H9 (cell line): ENCODE measurements around the gene PCDHGA3. TPM values are rescaled to one million over a fixed set of nuclear protein-coding genes. Genes with fewer than 3 reads are reported as not detected.

Experiments used
- DNase-seq: peaks from one replicate; pipeline ENCODE4 v3.0.0-alpha.2; 2017
- H2AFZ ChIP-seq: one replicate; pipeline ENCODE4 v1.6.1; 2013; ENCODE audit warnings: mild to moderate bottlenecking, low read length, control low read depth, moderate library complexity
- H2AK5ac ChIP-seq: 2 replicates; pipeline ENCODE4 v1.6.1; 2013; ENCODE audit warnings: low read length, control low read depth, mixed read lengths; ENCODE audit not compliant: insufficient read length
- H2BK120ac ChIP-seq: one replicate; pipeline ENCODE4 v1.6.1; 2013; ENCODE audit warnings: low read depth, mild to moderate bottlenecking, low read length, control low read depth, inconsistent platforms; ENCODE audit not compliant: poor library complexity, severe bottlenecking
- H2BK12ac ChIP-seq: 2 replicates; pipeline ENCODE4 v1.6.1; 2013; ENCODE audit warnings: low read length, control low read depth, mixed read lengths, low read depth; ENCODE audit not compliant: insufficient read length
- H2BK15ac ChIP-seq: 2 replicates; pipeline ENCODE4 v1.6.1; 2013; ENCODE audit warnings: low read depth, low read length, control low read depth
- H2BK20ac ChIP-seq: one replicate; pipeline ENCODE4 v1.6.1; 2013; ENCODE audit warnings: low read depth, mild to moderate bottlenecking, low read length, control low read depth, inconsistent platforms; ENCODE audit not compliant: poor library complexity, severe bottlenecking
- H2BK5ac ChIP-seq: 2 replicates; pipeline ENCODE4 v1.6.1; 2013; ENCODE audit warnings: low read length, control low read depth, mixed read lengths; ENCODE audit not compliant: insufficient read length
- H3K14ac ChIP-seq: 2 replicates; pipeline ENCODE4 v1.6.1; 2013; ENCODE audit warnings: low read length, control low read depth; ENCODE audit not compliant: insufficient read depth
- H3K18ac ChIP-seq: 2 replicates; pipeline ENCODE4 v1.6.1; 2013; ENCODE audit warnings: low read depth, mild to moderate bottlenecking, mixed read lengths, low read length, control low read depth; ENCODE audit not compliant: insufficient read length
- H3K23ac ChIP-seq: 2 replicates; pipeline ENCODE4 v1.6.1; 2013; ENCODE audit warnings: low read length, control low read depth, mixed read lengths, low read depth; ENCODE audit not compliant: insufficient read length
- H3K23me2 ChIP-seq: 2 replicates; pipeline ENCODE4 v1.6.1; 2013; ENCODE audit warnings: low read depth, mild to moderate bottlenecking, mixed read lengths, low read length, control low read depth; ENCODE audit not compliant: insufficient read length, poor library complexity, severe bottlenecking
- H3K27ac ChIP-seq: 2 replicates; pipeline ENCODE4 v1.5.1; 2013; ENCODE audit warnings: low read length, control low read depth, mixed read lengths, low read depth; ENCODE audit not compliant: insufficient read length
- H3K27me3 ChIP-seq: 2 replicates; pipeline ENCODE4 v1.6.1; 2013; ENCODE audit warnings: low read length, control low read depth, inconsistent platforms; ENCODE audit not compliant: insufficient read depth
- H3K4ac ChIP-seq: 2 replicates; pipeline ENCODE4 v1.6.1; 2013; ENCODE audit warnings: low read depth, mild to moderate bottlenecking, control low read depth, inconsistent platforms, low read length, moderate library complexity
- H3K4me1 ChIP-seq: 2 replicates; pipeline ENCODE4 v1.6.1; 2013; ENCODE audit warnings: low read length, control low read depth, inconsistent platforms; ENCODE audit not compliant: insufficient read depth
- H3K4me2 ChIP-seq: 2 replicates; pipeline ENCODE4 v1.6.1; 2013; ENCODE audit warnings: low read length, control low read depth, mixed read lengths; ENCODE audit not compliant: insufficient read length, insufficient read depth
- H3K56ac ChIP-seq: 2 replicates; pipeline ENCODE4 v1.6.1; 2013; ENCODE audit warnings: low read depth, mild to moderate bottlenecking, mixed read lengths, low read length, control low read depth; ENCODE audit not compliant: insufficient read length
- H3K79me1 ChIP-seq: 2 replicates; pipeline ENCODE4 v1.6.1; 2013; ENCODE audit warnings: low read depth, mild to moderate bottlenecking, moderate library complexity, low read length, control low read depth, inconsistent platforms; ENCODE audit not compliant: insufficient read depth, poor library complexity, severe bottlenecking
- H3K79me2 ChIP-seq: 2 replicates; pipeline ENCODE4 v1.6.1; 2013; ENCODE audit warnings: low read length, control low read depth, inconsistent platforms; ENCODE audit not compliant: insufficient read depth
- H3K9ac ChIP-seq: 2 replicates; pipeline ENCODE4 v1.6.1; 2013; ENCODE audit warnings: low read length, control low read depth, mixed read lengths; ENCODE audit not compliant: insufficient read length; ENCODE audit errors: extremely low read depth
- H3K9me3 ChIP-seq: one replicate; pipeline ENCODE4 v1.6.1; 2013; ENCODE audit warnings: low read depth, low read length, inconsistent platforms; ENCODE audit not compliant: control insufficient read depth
- H3T11ph ChIP-seq: one replicate; pipeline ENCODE4 v1.6.1; 2013; ENCODE audit warnings: mild to moderate bottlenecking, low read length, control low read depth, inconsistent platforms
- H4K20me1 ChIP-seq: one replicate; pipeline ENCODE4 v1.6.1; 2013; ENCODE audit not compliant: control insufficient read depth, insufficient read length, insufficient read depth
- H4K5ac ChIP-seq: 2 replicates; pipeline ENCODE4 v1.6.1; 2013; ENCODE audit warnings: low read depth, mild to moderate bottlenecking, mixed read lengths, low read length, control low read depth; ENCODE audit not compliant: insufficient read length
- H4K8ac ChIP-seq: replicated peaks from 2 replicates; pipeline ENCODE4 v1.6.1; 2013; ENCODE audit warnings: low read length, control low read depth, mixed read lengths, low read depth; ENCODE audit not compliant: insufficient read length
- H4K91ac ChIP-seq: 2 replicates; pipeline ENCODE4 v1.6.1; 2013; ENCODE audit warnings: low read depth, mild to moderate bottlenecking, moderate library complexity, mixed read lengths, low read length, control low read depth; ENCODE audit not compliant: insufficient read length
- H3K27ac Mint-ChIP-seq, 3 experiments: 2 replicates in 2 of 3; 3 replicates in 1 of 3; pipeline ENCODE4 v1.8.0; 2020 to 2021; ENCODE audit warnings: mixed read lengths in 3 of 3, mild to moderate bottlenecking in 1 of 3, moderate library complexity in 1 of 3
- H3K27me3 Mint-ChIP-seq: 2 replicates; pipeline ENCODE4 v1.8.0; 2021; ENCODE audit warnings: low read depth, mild to moderate bottlenecking, moderate library complexity, mixed read lengths
- H3K36me3 Mint-ChIP-seq, 3 experiments: 2 replicates in 2 of 3; 3 replicates in 1 of 3; pipeline ENCODE4 v1.8.0; 2020 to 2021; ENCODE audit warnings: low read depth in 3 of 3, mixed read lengths in 3 of 3; ENCODE audit not compliant: insufficient read depth in 1 of 3
- H3K4me1 Mint-ChIP-seq, 2 experiments: 2 replicates each; pipeline ENCODE4 v1.8.0; 2020; ENCODE audit warnings: mixed read lengths in 2 of 2
- H3K4me3 Mint-ChIP-seq, 2 experiments: 2 replicates in 1 of 2; 3 replicates in 1 of 2; pipeline ENCODE4 v1.8.0; 2020 to 2021; ENCODE audit warnings: mild to moderate bottlenecking in 2 of 2, mixed read lengths in 2 of 2, moderate library complexity in 1 of 2
- H3K9me3 Mint-ChIP-seq, 2 experiments: 2 replicates in 1 of 2; 3 replicates in 1 of 2; pipeline ENCODE4 v1.8.0; 2020; ENCODE audit warnings: mild to moderate bottlenecking in 2 of 2, mixed read lengths in 2 of 2, moderate library complexity in 1 of 2
- WGBS: extraction: QIAGEN DNeasy Blood & Tissue Kit; methylation state at CpG from one replicate; pipeline ENCODE4 v1.1.7; 2013; ENCODE audit warnings: missing lambda C conversion rate, low lambda C conversion rate, mixed read lengths; ENCODE audit not compliant: insufficient read length; ENCODE audit errors: extremely low coverage; 5-methylcytosine and 5-hydroxymethylcytosine counted together
- total RNA-seq: library from RNA; stranded (reverse); gene quantifications from 2 replicates; pipeline ENCODE4 v1.2.1, GENCODE V29; 2021
- TF ChIP-seq, protein P1 (sequence below): fragments of 200-600 bp; sonication (generic); conservative IDR thresholded peaks from 3 replicates; pipeline ENCODE4 v1.8.0; 2021; ENCODE audit warnings: antibody characterized with exemption, mild to moderate bottlenecking

Gene PCDHGA3
- total RNA-seq, 1 experiment from 2014 or later, result 0.94 TPM

GRCh38 chr5:141369994-141370848, 26.6 kb downstream of the PCDHGA3 start, which contains the start of gene PCDHGB3:
TSS of gene PCDHGB3 (plus strand) at chr5:141370242. CDS start at chr5:141370395, 153 bp downstream.
- Histone ChIP-seq H2BK20ac (no peak within 1 kb of the TSS), H3K23ac (no peak within 1 kb of the TSS), H4K5ac (no peak within 1 kb of the TSS), H2BK12ac (no peak within 1 kb of the TSS), H2BK5ac (no peak within 1 kb of the TSS), H2BK15ac (no peak within 1 kb of the TSS), H3T11ph (no peak within 1 kb of the TSS), H3K18ac (no peak within 1 kb of the TSS), H2BK120ac (no peak within 1 kb of the TSS), H3K14ac (no peak within 1 kb of the TSS), H2AK5ac (no peak within 1 kb of the TSS), H3K27me3 (no peaks in the 10 kb centered on the region), H3K27ac (no peak within 1 kb of the TSS), H4K8ac (no peak within 1 kb of the TSS), H2AFZ (no peak within 1 kb of the TSS), H4K91ac (no peak within 1 kb of the TSS), H3K4ac (no peak within 1 kb of the TSS), H4K20me1 (no peaks in the 10 kb centered on the region), H3K56ac (no peak within 1 kb of the TSS), H3K4me2 (no peak within 1 kb of the TSS), H3K9ac (no peak within 1 kb of the TSS), H3K79me2 (no peaks in the 10 kb centered on the region), H3K23me2 (no peaks in the 10 kb centered on the region), H3K9me3 (peaks cover 38% of the 10 kb centered on the region), H3K79me1 (no peaks in the 10 kb centered on the region), H3K4me1 (no peaks in the 10 kb centered on the region)
- TF ChIP-seq, protein P1, sequence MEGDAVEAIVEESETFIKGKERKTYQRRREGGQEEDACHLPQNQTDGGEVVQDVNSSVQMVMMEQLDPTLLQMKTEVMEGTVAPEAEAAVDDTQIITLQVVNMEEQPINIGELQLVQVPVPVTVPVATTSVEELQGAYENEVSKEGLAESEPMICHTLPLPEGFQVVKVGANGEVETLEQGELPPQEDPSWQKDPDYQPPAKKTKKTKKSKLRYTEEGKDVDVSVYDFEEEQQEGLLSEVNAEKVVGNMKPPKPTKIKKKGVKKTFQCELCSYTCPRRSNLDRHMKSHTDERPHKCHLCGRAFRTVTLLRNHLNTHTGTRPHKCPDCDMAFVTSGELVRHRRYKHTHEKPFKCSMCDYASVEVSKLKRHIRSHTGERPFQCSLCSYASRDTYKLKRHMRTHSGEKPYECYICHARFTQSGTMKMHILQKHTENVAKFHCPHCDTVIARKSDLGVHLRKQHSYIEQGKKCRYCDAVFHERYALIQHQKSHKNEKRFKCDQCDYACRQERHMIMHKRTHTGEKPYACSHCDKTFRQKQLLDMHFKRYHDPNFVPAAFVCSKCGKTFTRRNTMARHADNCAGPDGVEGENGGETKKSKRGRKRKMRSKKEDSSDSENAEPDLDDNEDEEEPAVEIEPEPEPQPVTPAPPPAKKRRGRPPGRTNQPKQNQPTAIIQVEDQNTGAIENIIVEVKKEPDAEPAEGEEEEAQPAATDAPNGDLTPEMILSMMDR, result peak; percentile 44; the same call in 2 of the 3 replicates
- no peaks in the 10 kb centered on the region for H3K4me1 Mint-ChIP-seq
- H3K4me3 Mint-ChIP-seq, result no peak within 1 kb of the TSS; a peak in 2 of 5 replicates
- H3K9me3 Mint-ChIP-seq, result peaks cover 60 to 63% of the 10 kb centered on the region in 2 experiments
- peaks cover 35 to 50% (median 47%) of the 10 kb centered on the region in 3 experiments for H3K36me3 Mint-ChIP-seq
- DNase-seq, result peak; percentile 32
- peak within 1 kb of the TSS in 1 of 3 experiments; percentile 34; a peak in 1 of 7 replicates for H3K27ac Mint-ChIP-seq
- peaks cover 10% of the 10 kb centered on the region for H3K27me3 Mint-ChIP-seq
- WGBS, result no CpG with 5 or more reads among the region's 32 CpGs
